GM12878 (cell line): ENCODE results near the gene COL6A3. TPM values are rescaled to one million over a fixed set of nuclear protein-coding genes. Genes with fewer than 3 reads are reported as not detected.

ENCODE experiments used
- ATAC-seq: fragments of 200-7000 bp; cut with Tn5 transposase; 3 replicates; pipeline ENCODE4 v1.9.1; 2020; ENCODE audit warnings: mild to moderate bottlenecking, moderate library complexity
- BruUV-seq: library from RNA; stranded (reverse); fragments of 400-500 nt; replicated peaks from 2 replicates; lab custom pipeline; 2021; lab: Mats Ljungman, UMichigan
- CTCF ChIA-PET: fragments of 300-600 bp; sonication (Branson Sonifier 250); formaldehyde crosslinking; extraction: SDS; loops from one replicate; lab custom pipeline; 2021; ENCODE audit warnings: inconsistent platforms; lab: Yijun Ruan, JAX
- POLR2A ChIA-PET: fragments of 350-600 bp; formaldehyde crosslinking; extraction: SDS; loops from one replicate; lab custom pipeline; 2021; ENCODE audit warnings: inconsistent platforms; lab: Charles Lee
- RAD21 ChIA-PET: fragments of 300-600 bp; sonication (Branson Sonifier 250); formaldehyde crosslinking; loops from one replicate; lab custom pipeline; 2023; ENCODE audit warnings: antibody characterized with exemption; ENCODE audit not compliant: unreplicated experiment; lab: Charles Lee
- SMC1A ChIA-PET: fragments of 300-600 bp; sonication (Branson Sonifier 250); formaldehyde crosslinking; loops from one replicate; lab custom pipeline; 2023; ENCODE audit not compliant: unreplicated experiment, uncharacterized antibody; lab: Charles Lee
- DNase-seq: peaks from one replicate; pipeline ENCODE4 v3.0.0-alpha.2; 2011; ENCODE audit warnings: low read depth, low spot score
- FAIRE-seq: peaks from 3 replicates; lab custom pipeline; 2011; peaks lifted over from hg19 to GRCh38; lab: Jason Lieb, UNC
- H2AFZ ChIP-seq: 2 replicates; pipeline ENCODE4 v1.6.0; 2011; ENCODE audit warnings: low read depth, low read length, control low read depth; ENCODE audit not compliant: control insufficient read depth
- H3K27ac ChIP-seq: 2 replicates; pipeline ENCODE4 v1.5.1; 2011; ENCODE audit warnings: control low read depth; ENCODE audit not compliant: control insufficient read depth, insufficient read depth
- H3K27me3 ChIP-seq, 2 experiments: replicated peaks in 1 of 2; 2 replicates each; pipeline versions ENCODE4 v1.6.0 to v1.6.1; 2011; ENCODE audit warnings: low read length in 1 of 2; ENCODE audit not compliant: control insufficient read depth in 2 of 2, insufficient read depth in 2 of 2
- H3K36me3 ChIP-seq, 2 experiments: 2 replicates each; pipeline ENCODE4 v1.5.1; 2011; ENCODE audit warnings: low read length in 1 of 2; ENCODE audit not compliant: control insufficient read depth in 2 of 2, insufficient read depth in 2 of 2
- H3K4me1 ChIP-seq: 2 replicates; pipeline ENCODE4 v1.6.1; 2011; ENCODE audit warnings: mild to moderate bottlenecking, low read length, moderate library complexity, mixed read lengths; ENCODE audit not compliant: control insufficient read depth, insufficient read depth
- H3K4me2 ChIP-seq: 2 replicates; pipeline ENCODE4 v1.6.0; 2011; ENCODE audit warnings: control low read depth; ENCODE audit not compliant: control insufficient read depth, insufficient read depth
- H3K4me3 ChIP-seq: fragments of 200-600 bp; sonication (generic); 2 replicates; pipeline ENCODE4 v1.5.1; 2016
- H3K79me2 ChIP-seq: 2 replicates; pipeline ENCODE4 v1.6.0; 2011; ENCODE audit warnings: low read length; ENCODE audit not compliant: control insufficient read depth, insufficient read depth
- H3K9ac ChIP-seq: 2 replicates; pipeline ENCODE4 v1.8.0; 2011; ENCODE audit warnings: low read length, control low read depth, mixed read lengths; ENCODE audit not compliant: control insufficient read depth, insufficient read depth
- H3K9me3 ChIP-seq: replicated peaks from 3 replicates; pipeline ENCODE4 v1.5.1; 2011; ENCODE audit warnings: mild to moderate bottlenecking, low read length; ENCODE audit not compliant: control insufficient read depth, insufficient read depth
- H4K20me1 ChIP-seq: 2 replicates; pipeline ENCODE4 v1.6.0; 2011; ENCODE audit not compliant: control insufficient read depth, insufficient read depth
- BACH1 ChIP-seq: fragments of 450-650 bp; IDR thresholded peaks from 2 replicates; pipeline ENCODE4 v1.6.1; 2017; ENCODE audit warnings: mild to moderate bottlenecking, borderline replicate concordance
- GABPA ChIP-seq: IDR thresholded peaks from 2 replicates; pipeline ENCODE4 v1.6.1; 2014; ENCODE audit warnings: antibody characterized with exemption, low read depth, mild to moderate bottlenecking, inconsistent platforms
- MTA2 ChIP-seq: fragments of 450-650 bp; IDR thresholded peaks from 2 replicates; pipeline ENCODE4 v1.6.1; 2016; ENCODE audit warnings: low read depth, mild to moderate bottlenecking, moderate library complexity
- SMC3 ChIP-seq: IDR thresholded peaks from 2 replicates; pipeline ENCODE4 v1.6.1; 2011; ENCODE audit warnings: low read length, improper control_type of control experiment, borderline replicate concordance
- SREBF2 ChIP-seq: IDR thresholded peaks from 2 replicates; pipeline ENCODE4 v1.6.1; 2012; ENCODE audit warnings: mild to moderate bottlenecking, low read length
- SUPT20H ChIP-seq: IDR thresholded peaks from 2 replicates; pipeline ENCODE4 v1.6.1; 2011; ENCODE audit warnings: low read depth, mild to moderate bottlenecking, low read length, moderate library complexity, borderline replicate concordance; ENCODE audit not compliant: control insufficient read depth
- ZSCAN29 ChIP-seq: fragments of 450-650 bp; IDR thresholded peaks from 2 replicates; pipeline ENCODE4 v1.6.1; 2017; ENCODE audit warnings: mild to moderate bottlenecking, moderate library complexity
- WGBS: methylation state at CpG from one replicate; pipeline ENCODE4 v1.1.6; 2016; ENCODE audit warnings: low lambda C conversion rate; ENCODE audit not compliant: insufficient replicate concordance, insufficient coverage; ENCODE audit errors: missing lambda C conversion rate; 5-methylcytosine and 5-hydroxymethylcytosine counted together
- in situ Hi-C: fragments of 300-500 bp; cut with MboI; formaldehyde crosslinking; loops from 9 replicates; pipeline ENCODE4 v1.14.3; 2018; ENCODE audit warnings: mixed read lengths
- intact Hi-C: fragments of 100-400 bp; cut with micrococcal nuclease; formaldehyde crosslinking; loops from one replicate; pipeline ENCODE4 v1.14.2; 2022; ENCODE audit not compliant: unreplicated experiment
- polyA plus RNA-seq, 11 experiments: library from polyadenylated mRNA; depleted of rRNA in 4 of 11; unstranded in 6 of 11; stranded (reverse) in 5 of 11; fragments of >200 nt; fragmentation: Nextera tagmentation in 4 of 11; fragmentation: Illumina TruSeq in 1 of 11; extraction: Ambion mirVana in 4 of 11; extraction: Trizol in 1 of 11; gene quantifications; 1 replicate in 1 of 11; 2 replicates in 10 of 11; pipeline versions ENCODE4 v1.2.1 to v1.2.3, GENCODE V29; 2011 to 2016; ENCODE audit warnings: inconsistent platforms in 2 of 11, missing spikeins in 2 of 11, low read depth in 1 of 11
- total RNA-seq, 4 experiments: library from RNA; depleted of rRNA in 3 of 4; stranded (reverse); fragments of >200 nt in 3 of 4; fragmentation: Illumina TruSeq in 1 of 4; extraction: Trizol in 1 of 4; gene quantifications; 2 replicates each; pipeline versions ENCODE4 v1.2.1 to v1.2.3, GENCODE V29; 2013 to 2021
- TF ChIP-seq, protein P1 (sequence below): fragments of 150-350 bp; IDR thresholded peaks from 2 replicates; pipeline ENCODE4 v1.6.1; 2014; ENCODE audit warnings: mild to moderate bottlenecking, low read depth, low read length
- TF ChIP-seq, protein P2 (sequence below): IDR thresholded peaks from 2 replicates; pipeline ENCODE4 v1.6.1; 2011; ENCODE audit warnings: low read depth, low read length, improper control_type of control experiment, borderline replicate concordance
- TF ChIP-seq, protein P3 (sequence below): fragments of 450-650 bp; IDR thresholded peaks from 2 replicates; pipeline ENCODE4 v1.6.1; 2017; ENCODE audit warnings: borderline replicate concordance

COL6A3 gene
- total and polyA plus RNA-seq, 10 of the 15 experiments (the other 5 are each of a cell fraction or from before 2014, with no cell fraction given) = 0.01 to 0.51 (median 0.09) TPM; not detected in 4

DNA sequence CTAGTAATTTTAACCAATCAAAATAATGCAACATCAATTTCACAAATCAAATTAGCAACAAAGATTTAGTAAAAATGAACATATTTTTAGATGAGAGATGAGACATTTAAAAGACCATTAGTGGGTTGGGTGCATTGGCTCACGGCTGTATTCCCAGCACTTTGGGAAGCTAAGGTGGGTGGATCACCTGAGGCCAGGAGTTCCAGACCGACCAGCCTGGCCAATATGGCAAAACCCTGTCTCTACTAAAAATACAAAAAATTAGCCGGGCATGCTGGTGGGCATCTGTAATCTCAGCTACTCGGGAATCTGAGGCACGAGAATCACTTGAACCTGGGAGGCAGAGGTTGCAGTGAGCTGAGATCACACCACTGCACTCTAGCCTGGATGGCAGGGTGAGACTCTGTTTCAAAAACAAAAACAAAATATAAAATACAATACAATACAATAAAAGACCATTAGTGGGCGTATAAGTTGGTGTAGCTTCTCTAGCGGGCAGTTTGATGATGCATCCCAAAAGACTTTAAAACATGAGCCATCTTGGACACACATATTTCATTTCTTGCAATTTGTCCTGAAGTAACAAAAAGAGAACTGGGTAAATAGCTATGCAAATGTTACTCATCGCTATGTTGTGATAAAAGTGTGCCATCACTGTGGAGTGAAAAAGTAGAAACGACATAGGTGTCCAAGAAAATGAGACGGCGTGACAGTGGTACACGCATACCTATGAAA lies 101.8 kb downstream of the COL6A3 start:
- POLR2A ChIA-PET = no interaction called here

DNA sequence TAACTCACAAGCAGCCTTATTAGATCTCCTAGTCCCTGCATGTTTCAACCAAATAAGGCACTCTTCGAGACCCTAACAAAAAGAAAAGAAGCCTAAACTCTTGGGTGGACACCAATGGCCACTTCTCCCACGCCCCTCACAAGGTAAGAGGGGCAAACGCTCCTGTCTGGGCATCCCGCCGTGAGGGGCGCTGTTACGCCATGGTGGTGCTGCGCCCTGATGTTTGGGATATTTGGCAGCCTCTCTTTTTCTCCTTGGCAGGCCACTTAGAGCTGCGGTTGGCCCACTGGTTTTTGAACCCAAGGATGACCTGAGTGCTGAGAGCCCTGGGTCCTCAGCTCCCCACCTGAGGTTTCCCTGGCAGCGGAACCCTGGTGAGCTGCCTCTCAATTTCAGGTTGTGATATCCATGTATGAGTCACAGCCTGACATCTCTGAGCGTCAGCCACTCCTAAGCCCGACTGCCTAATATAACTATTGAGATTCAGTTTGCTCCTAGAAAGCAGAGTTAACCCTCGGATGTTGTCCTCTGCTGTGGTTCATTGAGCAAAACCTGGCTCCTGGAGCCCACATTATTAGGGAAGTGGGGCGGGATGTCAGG lies 103.3 kb downstream of the COL6A3 start:
- RAD21 ChIA-PET = no interaction called here
- in situ Hi-C loops (no loop called here), intact Hi-C loops (no loop called here)
- no peak for ATAC-seq
- BruUV-seq = no TSS peak
- H3K4me2 ChIP-seq = no peak overlapping the region
- CTCF ChIA-PET = no interaction called here
- no peaks in the 10 kb centered on the region for H3K4me1 ChIP-seq
- no peaks in the 10 kb centered on the region for H3K79me2 ChIP-seq
- H3K9ac ChIP-seq = no peak overlapping the region
- FAIRE-seq = no peak
- no peaks in the 10 kb centered on the region for H3K9me3 ChIP-seq
- no peak overlapping the region for H3K27ac ChIP-seq
- 37% methylated on average over 14 of the region's 14 CpGs for WGBS
- no peak overlapping the region for H3K4me3 ChIP-seq
- H3K36me3 ChIP-seq = no peaks in the 10 kb centered on the region
- SMC1A ChIA-PET = no interaction called here
- H4K20me1 ChIP-seq = no peaks in the 10 kb centered on the region
- no peak for DNase-seq
- H3K27me3 ChIP-seq = peaks cover 0 to 1% of the 10 kb centered on the region in 2 experiments; a peak in 1 of 4 replicates
- POLR2A ChIA-PET = no interaction called here
- no peak overlapping the region for H2AFZ ChIP-seq
- no peak for TF ChIP-seq BACH1
- TF ChIP-seq SREBF2 = no peak
- no peak for TF ChIP-seq SMC3
- TF ChIP-seq, protein P1, sequence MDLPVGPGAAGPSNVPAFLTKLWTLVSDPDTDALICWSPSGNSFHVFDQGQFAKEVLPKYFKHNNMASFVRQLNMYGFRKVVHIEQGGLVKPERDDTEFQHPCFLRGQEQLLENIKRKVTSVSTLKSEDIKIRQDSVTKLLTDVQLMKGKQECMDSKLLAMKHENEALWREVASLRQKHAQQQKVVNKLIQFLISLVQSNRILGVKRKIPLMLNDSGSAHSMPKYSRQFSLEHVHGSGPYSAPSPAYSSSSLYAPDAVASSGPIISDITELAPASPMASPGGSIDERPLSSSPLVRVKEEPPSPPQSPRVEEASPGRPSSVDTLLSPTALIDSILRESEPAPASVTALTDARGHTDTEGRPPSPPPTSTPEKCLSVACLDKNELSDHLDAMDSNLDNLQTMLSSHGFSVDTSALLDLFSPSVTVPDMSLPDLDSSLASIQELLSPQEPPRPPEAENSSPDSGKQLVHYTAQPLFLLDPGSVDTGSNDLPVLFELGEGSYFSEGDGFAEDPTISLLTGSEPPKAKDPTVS = no peak
- TF ChIP-seq, protein P2, sequence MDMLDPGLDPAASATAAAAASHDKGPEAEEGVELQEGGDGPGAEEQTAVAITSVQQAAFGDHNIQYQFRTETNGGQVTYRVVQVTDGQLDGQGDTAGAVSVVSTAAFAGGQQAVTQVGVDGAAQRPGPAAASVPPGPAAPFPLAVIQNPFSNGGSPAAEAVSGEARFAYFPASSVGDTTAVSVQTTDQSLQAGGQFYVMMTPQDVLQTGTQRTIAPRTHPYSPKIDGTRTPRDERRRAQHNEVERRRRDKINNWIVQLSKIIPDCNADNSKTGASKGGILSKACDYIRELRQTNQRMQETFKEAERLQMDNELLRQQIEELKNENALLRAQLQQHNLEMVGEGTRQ = no peak

More for the DNA sequence above, 101.8 kb downstream of the COL6A3 start:
- ATAC-seq = no peak
- no peaks in the 10 kb centered on the region for H3K79me2 ChIP-seq
- CTCF ChIA-PET = no interaction called here
- H2AFZ ChIP-seq = no peak overlapping the region
- in situ Hi-C loops = no loop called here
- H4K20me1 ChIP-seq = no peaks in the 10 kb centered on the region
- no peak overlapping the region for H3K9ac ChIP-seq
- no peaks in the 10 kb centered on the region for H3K4me1 ChIP-seq
- intact Hi-C loops = no loop called here
- H3K9me3 ChIP-seq = no peaks in the 10 kb centered on the region
- H3K27me3 ChIP-seq = peaks cover 0 to 1% of the 10 kb centered on the region in 2 experiments; a peak in 1 of 4 replicates
- SMC1A ChIA-PET = no interaction called here
- RAD21 ChIA-PET = no interaction called here
- H3K27ac ChIP-seq = no peak overlapping the region
- H3K4me2 ChIP-seq = no peak overlapping the region
- WGBS = 37% methylated on average over 12 of the region's 12 CpGs
- DNase-seq = no peak
- no TSS peak for BruUV-seq
- FAIRE-seq = no peak
- TF ChIP-seq, protein P3, sequence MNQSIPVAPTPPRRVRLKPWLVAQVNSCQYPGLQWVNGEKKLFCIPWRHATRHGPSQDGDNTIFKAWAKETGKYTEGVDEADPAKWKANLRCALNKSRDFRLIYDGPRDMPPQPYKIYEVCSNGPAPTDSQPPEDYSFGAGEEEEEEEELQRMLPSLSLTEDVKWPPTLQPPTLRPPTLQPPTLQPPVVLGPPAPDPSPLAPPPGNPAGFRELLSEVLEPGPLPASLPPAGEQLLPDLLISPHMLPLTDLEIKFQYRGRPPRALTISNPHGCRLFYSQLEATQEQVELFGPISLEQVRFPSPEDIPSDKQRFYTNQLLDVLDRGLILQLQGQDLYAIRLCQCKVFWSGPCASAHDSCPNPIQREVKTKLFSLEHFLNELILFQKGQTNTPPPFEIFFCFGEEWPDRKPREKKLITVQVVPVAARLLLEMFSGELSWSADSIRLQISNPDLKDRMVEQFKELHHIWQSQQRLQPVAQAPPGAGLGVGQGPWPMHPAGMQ = no peak
- TF ChIP-seq GABPA (no peak), MTA2 (no peak), SUPT20H (no peak), ZSCAN29 (no peak)
- TF ChIP-seq, all 136 proteins: peak for 0
- H3K4me3 ChIP-seq = no peak overlapping the region
- H3K36me3 ChIP-seq = no peaks in the 10 kb centered on the region
